Keratinocyte (primary cell): Measurements from ENCODE around the gene CCDC7. TPM values are rescaled to one million over a fixed set of nuclear protein-coding genes. Genes with fewer than 3 reads are reported as not detected.

Source experiments
- DNase-seq: peaks from one replicate; pipeline ENCODE4 v3.0.0-alpha.2; 2011; ENCODE audit warnings: low read depth, missing footprints, low spot score
- FAIRE-seq: peaks from 2 replicates; lab custom pipeline; 2011; peaks lifted over from hg19 to GRCh38; lab: Jason Lieb, UNC
- H2AFZ ChIP-seq: 2 replicates; pipeline ENCODE4 v1.6.0; 2012; ENCODE audit warnings: low read length, control low read depth, inconsistent platforms; ENCODE audit not compliant: control insufficient read depth
- H3K27ac ChIP-seq: 2 replicates; pipeline ENCODE4 v1.5.1; 2011; ENCODE audit warnings: low read length; ENCODE audit not compliant: control insufficient read depth, insufficient read depth
- H3K27me3 ChIP-seq: 3 replicates; pipeline ENCODE4 v1.6.0; 2011; ENCODE audit warnings: low read length; ENCODE audit not compliant: control insufficient read depth, insufficient read depth; ENCODE audit errors: extremely low read depth
- H3K36me3 ChIP-seq, 2 experiments: 2 replicates in 1 of 2; 3 replicates in 1 of 2; pipeline ENCODE4 v1.5.1; 2011; ENCODE audit warnings: low read length in 2 of 2, mild to moderate bottlenecking in 1 of 2; ENCODE audit not compliant: control insufficient read depth in 2 of 2, insufficient read depth in 2 of 2; ENCODE audit errors: extremely low read depth in 1 of 2
- H3K4me1 ChIP-seq: 3 replicates; pipeline ENCODE4 v1.5.1; 2011; ENCODE audit warnings: low read length; ENCODE audit not compliant: control insufficient read depth, insufficient read depth; ENCODE audit errors: extremely low read depth
- H3K4me2 ChIP-seq: 3 replicates; pipeline ENCODE4 v1.6.0; 2011; ENCODE audit warnings: low read depth, low read length; ENCODE audit not compliant: control insufficient read depth, insufficient read depth; ENCODE audit errors: extremely low read depth
- H3K4me3 ChIP-seq, 3 experiments: fragments of 200-600 bp in 1 of 3; sonication (generic) in 1 of 3; 2 replicates in 2 of 3; 3 replicates in 1 of 3; pipeline ENCODE4 v1.5.1; 2011 to 2016; ENCODE audit warnings: low read length in 3 of 3, mild to moderate bottlenecking in 3 of 3, control low read depth in 2 of 3, inconsistent platforms in 1 of 3, low read depth in 1 of 3, mixed read lengths in 1 of 3, mixed run types in 1 of 3, moderate library complexity in 1 of 3; ENCODE audit not compliant: control insufficient read depth in 2 of 3, insufficient read depth in 2 of 3; ENCODE audit errors: extremely low read depth in 1 of 3
- H3K79me2 ChIP-seq: 2 replicates; pipeline ENCODE4 v1.6.0; 2012; ENCODE audit warnings: low read length; ENCODE audit not compliant: control insufficient read depth, insufficient read depth
- H3K9ac ChIP-seq: 3 replicates; pipeline ENCODE4 v1.6.0; 2011; ENCODE audit warnings: low read length; ENCODE audit not compliant: control insufficient read depth, insufficient read depth; ENCODE audit errors: extremely low read depth
- H3K9me1 ChIP-seq: 3 replicates; pipeline ENCODE4 v1.6.0; 2011; ENCODE audit warnings: low read length; ENCODE audit not compliant: control insufficient read depth, insufficient read depth; ENCODE audit errors: extremely low read depth
- H3K9me3 ChIP-seq: 2 replicates; pipeline ENCODE4 v1.5.1; 2012; ENCODE audit warnings: low read depth, low read length; ENCODE audit not compliant: control insufficient read depth
- H4K20me1 ChIP-seq: 3 replicates; pipeline ENCODE4 v1.6.0; 2011; ENCODE audit warnings: low read length; ENCODE audit not compliant: control insufficient read depth, insufficient read depth; ENCODE audit errors: extremely low read depth
- EZH2 ChIP-seq: IDR thresholded peaks from one replicate; pipeline ENCODE4 v1.6.1; 2012; ENCODE audit warnings: inconsistent platforms, mild to moderate bottlenecking, low read length, moderate library complexity
- dilution Hi-C: fragments of 300-500 bp; cut with MboI; formaldehyde crosslinking; loops from one replicate; pipeline ENCODE4 v1.7.0; 2020; ENCODE audit warnings: low sequenced_read_pairs; ENCODE audit not compliant: extremely low pct_ligation_motif_present
- polyA plus RNA-seq, 5 experiments: library from polyadenylated mRNA; depleted of rRNA in 3 of 5; stranded (reverse) in 3 of 5; stranded (forward) in 1 of 5; unstranded in 1 of 5; fragments of >200 nt; gene quantifications; 1 replicate in 1 of 5; 2 replicates in 3 of 5; 3 replicates in 1 of 5; pipeline versions ENCODE4 v1.2.1 to v1.2.3, GENCODE V29; 2011 to 2012; ENCODE audit warnings: missing spikeins in 2 of 5, low read depth in 1 of 5, low replicate concordance in 1 of 5
- TF ChIP-seq, protein P1 (sequence below), 3 experiments: IDR thresholded peaks in 1 of 3; conservative IDR thresholded peaks in 1 of 3; optimal IDR thresholded peaks in 1 of 3; 2 replicates in 2 of 3; 3 replicates in 1 of 3; pipeline versions ENCODE3 to v1.5.1; 2011; ENCODE audit warnings: low read length in 3 of 3, mild to moderate bottlenecking in 3 of 3, moderate library complexity in 2 of 3, control low read depth in 1 of 3, inconsistent platforms in 1 of 3; ENCODE audit not compliant: insufficient read depth in 2 of 3; ENCODE audit errors: extremely low read depth in 1 of 3

Gene CCDC7
- polyA plus RNA-seq, 1 donor (not counting 4 experiments of a cell fraction or from before 2014, with no cell fraction given) = 1.1 TPM

DNA sequence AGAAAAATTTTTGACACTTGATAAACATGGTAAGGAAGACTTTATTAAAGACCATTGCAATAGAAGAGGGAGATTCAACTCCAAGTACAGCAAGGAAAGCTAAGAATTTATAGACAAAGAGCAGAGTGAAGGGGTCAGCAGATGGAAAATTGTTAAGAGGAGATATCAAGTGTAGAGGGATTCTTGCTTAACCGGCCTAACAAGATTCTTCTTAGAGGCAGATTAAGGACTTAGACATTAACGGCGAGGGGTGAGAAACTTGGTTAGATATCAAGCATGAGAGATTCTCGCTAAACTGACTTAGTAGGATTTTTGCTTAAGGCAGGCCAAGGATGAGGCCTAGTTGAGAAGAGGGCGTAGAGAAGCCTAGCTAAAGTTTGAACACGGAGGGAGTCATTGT lies 436.1 kb downstream of the CCDC7 start:
- Histone ChIP-seq H3K27ac (no peak overlapping the region), H3K4me2 (no peak overlapping the region), H3K4me1 (no peaks in the 10 kb centered on the region), H3K9me3 (no peaks in the 10 kb centered on the region), H3K9ac (no peak overlapping the region), H4K20me1 (no peaks in the 10 kb centered on the region), H2AFZ (no peak overlapping the region), H3K79me2 (no peaks in the 10 kb centered on the region), H3K4me3 (no peak overlapping the region), H3K9me1 (no peaks in the 10 kb centered on the region), H3K27me3 (no peaks in the 10 kb centered on the region), H3K36me3 (no peaks in the 10 kb centered on the region)
- no peak for FAIRE-seq
- no peak for TF ChIP-seq EZH2
- TF ChIP-seq, protein P1, sequence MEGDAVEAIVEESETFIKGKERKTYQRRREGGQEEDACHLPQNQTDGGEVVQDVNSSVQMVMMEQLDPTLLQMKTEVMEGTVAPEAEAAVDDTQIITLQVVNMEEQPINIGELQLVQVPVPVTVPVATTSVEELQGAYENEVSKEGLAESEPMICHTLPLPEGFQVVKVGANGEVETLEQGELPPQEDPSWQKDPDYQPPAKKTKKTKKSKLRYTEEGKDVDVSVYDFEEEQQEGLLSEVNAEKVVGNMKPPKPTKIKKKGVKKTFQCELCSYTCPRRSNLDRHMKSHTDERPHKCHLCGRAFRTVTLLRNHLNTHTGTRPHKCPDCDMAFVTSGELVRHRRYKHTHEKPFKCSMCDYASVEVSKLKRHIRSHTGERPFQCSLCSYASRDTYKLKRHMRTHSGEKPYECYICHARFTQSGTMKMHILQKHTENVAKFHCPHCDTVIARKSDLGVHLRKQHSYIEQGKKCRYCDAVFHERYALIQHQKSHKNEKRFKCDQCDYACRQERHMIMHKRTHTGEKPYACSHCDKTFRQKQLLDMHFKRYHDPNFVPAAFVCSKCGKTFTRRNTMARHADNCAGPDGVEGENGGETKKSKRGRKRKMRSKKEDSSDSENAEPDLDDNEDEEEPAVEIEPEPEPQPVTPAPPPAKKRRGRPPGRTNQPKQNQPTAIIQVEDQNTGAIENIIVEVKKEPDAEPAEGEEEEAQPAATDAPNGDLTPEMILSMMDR (optimal IDR thresholded peaks at IDR 0.05 in 1 of 3, IDR thresholded peaks at IDR 0.05 in 1 of 3, conservative IDR thresholded peaks at IDR 0.05 in 1 of 3; ENCODE audit: extremely low read depth in 1 of 3, insufficient read depth in 2 of 3, low read length in 3 of 3) = no peak
- dilution Hi-C loops = no loop called here
- no peak for DNase-seq

DNA sequence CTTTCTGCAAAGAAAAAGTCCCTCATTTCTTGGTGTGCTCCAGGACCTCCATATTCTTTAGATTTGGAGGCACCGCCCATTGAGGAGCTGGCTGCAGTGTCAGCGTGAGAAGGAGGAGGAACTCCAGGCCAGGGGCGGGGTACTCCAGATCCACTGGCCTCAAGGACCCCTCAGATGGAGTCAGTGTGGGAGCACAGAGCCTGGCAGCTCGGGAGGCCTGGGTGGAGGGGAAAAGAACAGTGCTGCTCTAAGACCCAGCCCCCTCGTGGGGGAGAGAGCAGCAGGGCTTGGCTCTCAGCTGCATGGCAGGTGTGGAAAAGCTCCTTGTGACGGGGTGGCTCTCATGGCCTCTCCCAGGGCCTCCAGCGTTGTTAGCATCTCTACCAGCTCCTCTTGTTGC lies 441.5 kb downstream of the CCDC7 start:
- no peak overlapping the region for H3K27ac ChIP-seq

More for the DNA sequence above, 441.5 kb downstream of the CCDC7 start:
- Histone ChIP-seq H3K27me3 (no peaks in the 10 kb centered on the region), H3K4me2 (no peak overlapping the region), H4K20me1 (no peaks in the 10 kb centered on the region), H3K4me3 (no peak overlapping the region), H3K79me2 (no peaks in the 10 kb centered on the region), H3K36me3 (peaks cover 2 to 3% of the 10 kb centered on the region in 2 experiments), H3K4me1 (no peaks in the 10 kb centered on the region), H3K9ac (no peak overlapping the region), H3K9me1 (peaks cover 3% of the 10 kb centered on the region), H2AFZ (no peak overlapping the region), H3K9me3 (no peaks in the 10 kb centered on the region)
- TF ChIP-seq, protein P1 (optimal IDR thresholded peaks at IDR 0.05 in 1 of 3, IDR thresholded peaks at IDR 0.05 in 1 of 3, conservative IDR thresholded peaks at IDR 0.05 in 1 of 3; ENCODE audit: extremely low read depth in 1 of 3, insufficient read depth in 2 of 3, low read length in 3 of 3) = no peak
- no peak for TF ChIP-seq EZH2
- DNase-seq = no peak
- FAIRE-seq = no peak
- dilution Hi-C loops = no loop called here
